HPDE6-E6E7 (cell line): ENCODE results near the gene PEAK1.

Experiments
- DNase-seq: peaks from one replicate; pipeline ENCODE4 v3.0.0; 2011; ENCODE audit warnings: missing footprints; ENCODE audit errors: extremely low spot score

The PEAK1 gene

GRCh38 chr15:77419836-77420609 is at the start of gene PEAK1:
Gene PEAK1 (minus strand): TSS chr15:77420104. CDS start chr15:77181926, 238,178 bp downstream.
- peak; percentile 96 for DNase-seq

DNA sequence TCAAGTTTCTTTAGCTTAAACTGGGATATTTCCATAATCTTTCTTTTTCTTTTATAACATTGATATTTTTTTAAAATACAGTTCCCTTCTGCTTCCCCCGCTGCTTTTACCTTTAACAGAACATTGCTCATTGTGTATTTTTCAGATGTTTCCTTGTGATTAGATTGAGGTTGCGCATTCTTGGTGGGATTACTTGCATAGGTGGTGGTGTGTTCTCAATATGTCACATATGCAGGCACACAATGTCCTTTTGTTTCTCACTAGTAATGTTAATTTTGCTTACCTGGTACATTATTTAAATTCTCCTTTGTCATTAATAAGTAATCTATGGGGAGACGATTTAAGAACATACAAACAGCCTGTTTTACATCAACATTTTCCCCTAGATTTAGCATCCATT is 49.0 kb upstream of the PEAK1 start:
- DNase-seq = no peak

GRCh38 chr15:77466521-77466920 is 46.6 kb upstream of the PEAK1 start:
- DNase-seq = no peak

DNA sequence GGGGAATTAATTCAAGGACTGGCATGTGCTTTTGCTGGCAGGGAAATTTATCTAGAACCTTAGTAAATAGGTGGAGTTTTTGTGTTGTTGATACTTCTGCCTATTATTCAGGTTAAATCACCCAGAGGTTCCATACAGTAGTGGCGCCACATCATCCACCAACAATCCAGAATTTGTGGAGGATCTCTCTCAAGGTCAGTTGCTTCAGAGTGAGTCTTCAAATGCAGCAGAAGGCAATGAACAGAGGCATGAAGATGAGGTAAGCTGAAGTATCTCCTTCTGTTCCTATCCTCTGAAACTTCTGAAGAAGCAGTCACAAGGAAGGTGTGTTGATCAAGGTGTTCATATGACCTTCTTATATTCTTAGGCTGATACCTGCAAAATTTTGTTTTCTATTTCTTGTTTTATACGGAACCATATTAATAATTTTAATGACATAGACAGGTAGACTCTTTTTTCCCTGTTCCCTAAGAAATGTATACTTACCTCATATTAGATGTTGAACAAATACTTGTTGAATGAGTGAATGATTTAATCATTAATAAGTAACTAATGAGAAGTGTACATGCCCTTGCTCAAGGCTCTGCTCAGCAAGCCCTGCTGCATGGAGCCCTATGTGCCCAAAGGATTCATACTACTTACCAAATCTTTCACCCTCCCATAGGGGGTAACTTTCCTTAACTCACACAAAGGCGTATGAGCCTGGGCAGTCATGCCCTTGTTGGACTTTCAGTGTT is 44.4 kb upstream of the PEAK1 start:
- DNase-seq = no peak

GRCh38 chr15:77461486-77461885 is 41.6 kb upstream of the PEAK1 start:
- no peak for DNase-seq

DNA sequence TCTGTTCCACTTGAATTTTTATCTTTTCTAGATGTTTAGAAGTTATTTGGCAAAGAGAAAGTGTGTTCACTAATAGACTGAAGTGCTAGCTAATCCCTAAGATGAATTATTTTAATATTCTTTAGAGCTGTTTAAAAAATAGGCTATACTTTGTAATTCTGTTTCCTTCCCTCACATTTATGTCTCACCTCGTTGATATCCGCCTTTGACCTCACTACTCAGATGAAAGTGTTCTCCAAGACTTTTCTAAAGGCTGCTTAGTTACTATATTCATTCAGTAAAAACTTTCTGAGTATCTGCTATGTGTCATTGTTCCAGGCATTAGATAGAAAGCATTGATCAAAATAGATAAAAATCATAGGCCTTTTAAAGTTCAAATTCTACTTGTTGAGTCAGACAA is 39.1 kb upstream of the PEAK1 start:
- DNase-seq = no peak

DNA sequence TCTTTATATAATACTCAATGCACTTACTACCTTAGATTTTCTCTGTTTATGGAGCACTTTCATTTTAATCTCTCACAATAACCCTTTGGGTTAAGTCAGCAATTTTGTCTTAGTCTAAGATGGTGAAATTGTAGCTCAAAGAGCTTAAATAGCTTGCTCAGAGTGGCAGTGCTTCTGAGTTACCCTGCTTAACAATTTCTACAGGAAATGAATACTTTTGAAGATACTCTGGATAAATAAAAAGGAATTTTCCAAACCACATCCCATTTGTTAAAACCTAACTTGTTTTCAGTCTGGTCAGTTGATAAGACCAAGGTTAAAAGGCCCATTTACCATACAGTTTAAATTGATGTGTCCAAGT is 38.0 kb upstream of the PEAK1 start:
- DNase-seq = no peak

GRCh38 chr15:77457191-77457904 is 37.4 kb upstream of the PEAK1 start:
- DNase-seq = no peak

- DNase-seq = no peak
Measured at GRCh38 chr15:77456746-77457145, 36.8 kb upstream of the PEAK1 start.

- DNase-seq = no peak
Measured at GRCh38 chr15:77455696-77456321, 35.9 kb upstream of the PEAK1 start.

DNA sequence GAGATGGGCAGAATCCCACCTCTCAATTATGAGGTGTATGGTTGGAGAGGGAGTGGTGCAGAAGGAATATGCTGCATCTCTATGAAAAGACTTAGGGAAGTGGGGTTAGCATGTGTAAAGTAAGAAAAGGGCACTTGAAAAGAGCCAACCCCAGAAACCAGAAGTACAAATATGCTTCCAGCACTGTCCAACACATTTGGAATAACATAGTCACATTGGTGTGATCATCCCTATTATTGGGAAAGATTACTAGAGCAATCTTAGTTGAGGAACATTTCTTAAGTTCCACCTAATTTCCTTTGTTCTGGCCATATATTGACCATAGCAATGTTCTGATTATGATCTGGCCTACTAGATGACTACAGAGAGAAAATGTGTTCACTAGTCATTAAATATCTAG is 35.0 kb upstream of the PEAK1 start:
- no peak for DNase-seq

DNA sequence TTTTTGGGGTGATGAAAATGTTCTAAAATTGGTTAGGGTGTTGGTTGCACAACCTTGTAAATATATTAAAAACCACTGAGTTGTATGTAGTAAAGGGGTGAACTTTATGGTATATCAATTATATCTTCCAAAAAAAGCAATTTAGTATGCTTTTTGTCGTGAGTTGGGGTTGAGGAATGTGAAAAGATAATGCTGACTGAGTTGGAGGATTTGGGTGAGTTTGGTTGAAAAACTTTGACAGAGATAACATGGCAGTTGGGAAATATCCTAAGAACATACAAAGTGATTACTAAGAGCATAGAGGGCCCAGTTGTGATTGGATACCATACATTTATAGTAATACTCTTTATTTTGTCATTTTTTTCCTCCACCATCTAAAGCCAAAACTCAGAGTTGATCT is 34.4 kb upstream of the PEAK1 start:
- no peak for DNase-seq

- DNase-seq = no peak
Measured at GRCh38 chr15:77446840-77447390, 27.0 kb upstream of the PEAK1 start.

- DNase-seq = peak; percentile 12
Measured at GRCh38 chr15:77440378-77440999, 20.6 kb upstream of the PEAK1 start.

GRCh38 chr15:77437264-77437663 is 17.4 kb upstream of the PEAK1 start:
- no peak for DNase-seq

- DNase-seq = no peak
Measured at GRCh38 chr15:77436822-77437221, 16.9 kb upstream of the PEAK1 start.

DNA sequence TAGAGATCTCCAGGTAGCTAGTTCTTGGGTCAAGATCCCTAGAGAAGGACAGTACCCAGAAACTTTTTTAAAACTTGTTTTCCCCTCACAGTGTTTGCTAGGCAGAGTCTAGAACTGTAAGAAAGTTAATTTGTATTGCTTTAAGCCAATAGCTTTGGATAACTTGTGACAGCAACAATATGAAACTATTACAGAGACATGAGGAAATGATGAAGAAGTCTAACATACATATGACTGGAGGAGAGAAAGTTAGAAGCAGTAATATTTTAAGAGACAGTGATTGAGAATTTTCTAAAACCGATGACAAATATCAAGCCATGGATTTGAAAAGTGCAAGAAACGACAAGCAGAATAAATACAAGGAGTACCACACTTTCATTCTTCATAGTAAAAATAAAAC is 10.7 kb upstream of the PEAK1 start:
- DNase-seq = no peak

DNA sequence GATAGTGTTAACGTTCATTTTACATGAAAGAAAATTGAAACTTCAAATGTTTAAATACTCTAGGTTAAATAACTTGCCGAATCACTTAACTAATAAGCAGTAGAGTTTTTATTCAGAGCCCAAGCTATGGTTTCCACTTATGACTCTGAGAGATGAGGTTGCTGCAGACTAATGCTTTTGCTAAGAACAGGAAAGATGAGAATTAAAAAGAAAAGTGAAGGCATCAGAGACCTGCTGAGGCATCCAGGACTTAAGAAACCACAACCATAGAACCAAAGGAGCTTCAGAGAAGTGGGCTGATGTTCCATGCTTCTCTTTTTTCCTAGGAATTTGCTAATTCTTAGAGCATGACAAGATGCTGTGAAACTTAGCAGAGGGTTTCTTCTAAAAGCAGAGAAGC is 10.3 kb upstream of the PEAK1 start:
- DNase-seq = no peak

- no peak for DNase-seq
Measured at GRCh38 chr15:77426871-77427270, 7.0 kb upstream of the PEAK1 start.

DNA sequence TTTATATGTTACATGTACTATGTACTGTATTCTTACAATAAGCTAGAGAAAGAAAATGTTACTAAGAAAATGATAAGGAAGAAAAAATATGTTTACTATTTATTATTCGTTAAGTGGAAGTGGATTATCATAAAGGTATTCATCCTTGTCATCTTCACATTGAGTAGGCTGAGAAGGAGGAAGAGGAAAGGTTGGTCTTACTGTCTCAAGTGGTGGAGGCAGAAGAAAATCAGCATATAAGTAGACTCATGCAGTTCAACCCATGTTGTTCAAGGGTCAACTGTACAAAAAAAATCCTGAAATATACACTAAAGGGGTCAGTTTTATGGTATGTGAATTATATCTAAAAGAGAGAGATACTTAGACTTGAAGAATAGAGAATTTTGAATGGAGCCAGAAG is 6.5 kb upstream of the PEAK1 start:
- no peak for DNase-seq

DNA sequence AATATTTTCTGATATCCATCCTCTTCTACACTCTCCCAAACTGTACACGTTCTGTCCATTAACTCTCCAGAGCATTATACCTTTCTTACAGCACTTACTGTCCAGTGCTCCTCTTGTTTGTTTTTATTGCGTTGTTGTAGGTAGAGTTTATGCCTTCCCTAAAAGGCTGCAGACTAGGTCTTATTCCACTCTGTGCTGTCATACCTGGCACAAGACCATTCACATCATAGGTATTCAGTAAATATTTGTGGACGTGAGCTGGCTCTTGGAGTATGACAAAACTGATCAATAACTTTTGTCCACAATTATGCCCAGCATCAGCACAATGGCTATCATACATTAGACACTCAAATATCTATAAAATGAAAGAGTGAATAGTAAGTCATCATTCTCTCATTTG is 5.2 kb upstream of the PEAK1 start:
- DNase-seq = no peak

DNA sequence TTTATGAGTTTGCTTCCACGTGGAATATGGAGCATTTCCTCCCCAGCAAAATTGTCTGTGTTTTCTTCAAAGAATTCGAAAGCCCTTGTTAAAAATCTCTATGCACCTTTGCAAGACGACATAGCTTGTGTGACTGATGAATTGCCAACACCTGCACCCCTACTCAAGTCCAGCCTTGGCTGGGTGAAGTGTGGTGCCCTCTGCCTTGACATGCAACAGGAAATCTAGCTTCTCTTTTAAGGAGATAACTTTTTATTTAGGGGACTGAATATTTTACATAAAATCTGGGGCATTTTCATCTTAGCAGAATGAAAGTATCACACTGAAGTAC is 1.4 kb upstream of the PEAK1 start:
- no peak for DNase-seq
